Stimulated activated CD4-positive, alpha-beta T cell treated with anti-CD3 and anti-CD28 coated beads, Interleukin-4, amount 100 ng/mL, for 24 hours (primary cell): ENCODE measurements around the gene UIMC1.

Source experiments
- DNase-seq: peaks from one replicate; pipeline ENCODE4 v3.0.0-alpha.2; 2020

Gene UIMC1

DNA sequence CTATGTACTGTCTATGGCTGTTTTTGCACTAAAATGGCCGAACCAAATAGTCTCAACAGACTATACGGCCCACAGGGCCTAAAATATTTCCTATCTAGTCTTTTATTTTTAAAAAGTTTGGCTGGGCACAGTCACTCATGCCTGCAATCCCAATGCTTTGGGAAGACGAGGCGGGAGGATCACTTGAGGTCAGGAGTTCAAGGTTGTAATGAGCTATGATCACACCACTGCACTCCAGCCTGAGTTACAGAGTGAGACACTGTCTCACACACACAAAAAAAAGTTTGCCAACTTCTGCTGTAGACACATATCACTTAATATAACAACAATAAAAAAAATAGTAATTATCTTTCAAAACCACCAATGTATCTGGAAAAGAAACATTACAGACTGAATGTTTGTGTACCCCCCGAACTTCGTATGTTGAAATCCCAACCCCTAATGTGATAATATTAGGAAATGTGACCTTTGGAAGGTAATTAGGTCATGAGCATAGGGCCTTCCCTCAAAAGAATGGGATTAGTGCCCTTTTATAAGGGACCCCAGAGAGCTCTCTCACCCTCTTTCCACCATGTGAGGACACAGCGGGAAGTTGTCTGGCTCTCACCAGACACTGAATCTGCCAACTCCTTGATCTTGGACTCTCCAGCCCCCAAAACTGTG lies 53.9 kb downstream of the UIMC1 start:
- no peak for DNase-seq

DNA sequence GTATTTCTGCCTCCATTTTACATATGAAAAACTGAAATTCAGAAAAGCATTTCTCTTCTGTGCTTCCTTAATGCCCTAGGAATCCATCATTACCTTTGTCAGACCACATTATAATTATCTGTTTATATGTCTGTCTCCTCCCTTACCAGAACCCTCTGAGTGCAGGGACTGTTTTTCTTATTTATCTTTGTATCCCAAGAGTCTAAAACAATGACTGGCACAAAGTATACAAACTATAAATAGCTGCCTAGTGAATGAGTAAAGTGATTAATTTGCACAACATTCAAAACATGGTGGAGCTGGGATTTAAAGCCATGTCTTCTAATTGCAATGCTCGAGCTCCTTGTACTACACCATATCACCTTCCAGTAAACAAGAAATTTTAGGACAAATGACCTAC lies 58.1 kb downstream of the UIMC1 start:
- DNase-seq = no peak

DNA sequence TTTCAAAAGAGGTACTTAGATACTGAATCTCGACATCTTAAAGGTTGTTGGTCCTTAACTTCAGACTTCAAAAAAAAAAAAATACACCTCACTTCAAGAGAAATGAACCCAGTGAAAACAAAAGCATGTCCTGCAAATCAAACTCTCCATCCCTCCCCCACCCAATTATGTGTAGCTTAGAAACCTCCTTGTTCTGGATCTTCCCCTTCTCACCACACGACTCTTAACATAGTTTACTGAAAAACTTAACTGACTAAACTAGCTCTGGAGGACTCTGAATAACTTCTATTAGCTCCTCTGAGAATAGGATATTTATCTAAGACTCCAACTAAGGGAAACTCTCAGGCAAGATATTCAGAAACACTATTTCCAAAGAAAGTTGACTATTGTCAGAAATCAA lies 58.7 kb downstream of the UIMC1 start:
- DNase-seq = no peak

- DNase-seq = no peak
These were observed 62.3 kb downstream of the UIMC1 start for GRCh38 chr5:176944268-176944667.

DNA sequence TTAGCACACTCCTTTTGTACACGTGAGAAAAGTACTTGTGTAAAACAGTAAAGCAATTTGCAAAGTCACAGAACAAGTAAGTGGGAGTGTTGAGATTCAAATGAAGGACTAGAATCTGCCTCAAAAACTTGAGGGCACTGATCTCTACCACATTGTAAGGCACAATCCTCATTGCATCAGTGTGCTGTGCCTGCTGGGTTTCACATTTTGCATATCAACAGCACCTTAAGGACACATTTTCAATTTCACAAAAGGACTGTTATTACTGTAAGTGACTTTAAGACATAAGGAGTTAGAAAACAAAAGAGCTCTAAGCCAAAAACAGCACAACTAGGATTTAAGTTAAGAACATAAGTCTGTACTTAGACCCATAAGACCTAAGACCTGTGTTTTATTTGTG lies 62.8 kb downstream of the UIMC1 start:
- no peak for DNase-seq

- DNase-seq = no peak
These were observed 64.6 kb downstream of the UIMC1 start for GRCh38 chr5:176941951-176942350.

- no peak for DNase-seq
These were observed 68.1 kb downstream of the UIMC1 start for GRCh38 chr5:176938472-176938871.

DNA sequence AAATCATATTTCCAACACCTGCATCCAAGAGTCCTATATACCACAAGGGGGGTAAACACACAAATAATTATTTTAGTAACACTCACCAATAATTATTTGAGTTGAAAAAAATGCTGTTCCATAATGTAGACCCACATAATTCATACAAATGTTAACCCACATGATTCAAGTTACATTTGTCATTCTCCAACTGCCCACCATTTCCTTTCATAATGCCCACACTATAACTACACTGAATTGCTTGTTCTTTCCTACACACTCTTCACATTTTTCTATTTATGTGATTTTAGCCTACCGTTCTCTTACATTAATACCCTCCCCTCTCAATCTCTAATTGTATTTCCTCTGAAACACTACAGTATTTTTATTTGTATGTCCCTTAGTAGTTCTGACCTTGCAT lies 71.6 kb downstream of the UIMC1 start:
- DNase-seq = no peak

DNA sequence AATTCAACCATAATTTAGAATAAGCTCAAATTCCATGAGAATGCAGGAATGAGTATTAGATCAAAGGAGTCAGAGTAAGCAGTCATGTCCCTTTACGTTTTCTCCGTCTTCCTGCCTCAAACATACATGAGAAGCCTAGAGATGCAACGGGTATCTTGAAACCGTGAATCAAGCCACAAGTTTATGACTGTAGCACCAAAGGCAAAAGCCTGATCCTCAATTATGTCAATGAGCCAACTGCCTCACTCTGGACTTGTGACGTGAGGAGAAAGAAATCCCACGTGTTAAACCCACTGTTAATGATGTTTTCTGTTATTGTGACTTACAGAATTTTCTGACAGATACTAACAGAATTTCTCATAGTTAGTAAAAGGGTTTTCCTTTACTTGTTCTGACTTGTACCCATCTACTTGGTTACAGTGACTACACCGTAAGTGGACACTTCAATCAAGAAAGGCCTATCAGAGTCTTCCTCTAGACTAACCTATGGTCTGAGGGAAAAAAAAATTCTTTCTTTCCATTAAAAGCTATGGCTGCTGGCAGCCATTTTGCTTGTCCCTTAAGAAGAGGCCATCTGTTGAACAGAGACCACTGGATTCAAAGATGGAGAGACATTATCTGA lies 72.2 kb downstream of the UIMC1 start:
- DNase-seq = no peak

GRCh38 chr5:176929654-176930053 lies 76.9 kb downstream of the UIMC1 start:
- DNase-seq = no peak

- DNase-seq = no peak
These were observed 79.0 kb downstream of the UIMC1 start for GRCh38 chr5:176927562-176927961.

GRCh38 chr5:176922817-176923216 lies 83.8 kb downstream of the UIMC1 start:
- DNase-seq = no peak

- no peak for DNase-seq
These were observed 84.9 kb downstream of the UIMC1 start for GRCh38 chr5:176921714-176922113.

DNA sequence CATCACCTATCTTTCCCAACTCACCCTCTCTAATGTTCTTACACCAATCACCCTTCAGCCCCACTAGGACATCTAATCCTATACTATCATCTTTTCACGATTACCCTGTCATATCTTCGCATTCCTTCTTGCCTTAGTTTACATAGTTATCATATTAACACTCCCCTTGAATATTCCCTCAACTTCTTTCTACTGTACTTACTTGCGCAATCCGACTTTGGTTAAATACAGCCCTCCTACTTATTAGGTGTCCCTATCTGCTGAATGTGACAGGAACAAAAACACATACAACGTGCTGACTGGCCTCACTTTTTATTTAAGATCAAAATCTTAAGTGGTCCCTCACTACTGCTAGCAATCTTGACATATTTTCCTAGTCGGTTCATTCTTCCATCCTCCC lies 88.0 kb downstream of the UIMC1 start:
- no peak for DNase-seq

GRCh38 chr5:176916337-176916736 lies 90.2 kb downstream of the UIMC1 start:
- DNase-seq = no peak

- no peak for DNase-seq
These were observed 90.7 kb downstream of the UIMC1 start for GRCh38 chr5:176915906-176916305.

GRCh38 chr5:176912115-176912514 lies 94.5 kb downstream of the UIMC1 start:
- DNase-seq = no peak

DNA sequence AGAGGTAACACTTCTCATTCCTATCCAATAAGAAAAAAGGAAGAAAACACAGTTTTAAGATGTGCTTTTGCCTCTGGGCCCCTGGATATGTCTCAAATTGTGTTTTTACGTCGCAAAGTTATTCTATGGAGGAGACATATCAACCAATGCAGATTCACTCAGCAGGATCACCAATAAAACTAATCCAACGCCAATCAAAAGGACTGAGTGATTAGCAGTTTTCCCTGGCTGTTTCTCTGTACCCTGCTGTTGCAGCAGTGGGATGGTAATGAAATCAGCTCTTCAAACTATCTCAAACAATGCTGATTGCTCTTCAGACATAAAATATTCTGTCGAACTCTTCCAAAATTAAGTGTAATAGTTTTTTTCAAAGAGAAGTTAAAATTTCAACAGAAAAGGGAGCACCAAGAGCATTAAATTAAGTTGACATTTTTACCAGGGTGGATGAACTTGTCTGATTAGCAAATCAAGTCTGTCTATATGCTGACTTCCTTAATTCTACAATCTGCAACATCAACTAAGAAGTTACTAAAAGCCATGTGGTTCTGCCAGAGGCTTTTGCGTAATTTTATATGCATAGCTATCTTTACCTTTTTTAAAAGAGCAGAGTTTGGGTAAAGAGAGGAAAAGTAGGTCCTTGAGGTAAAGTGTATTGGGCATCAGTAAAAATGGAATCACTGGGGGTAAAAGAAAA lies 97.8 kb downstream of the UIMC1 start:
- DNase-seq = no peak

- DNase-seq = no peak
These were observed 99.8 kb downstream of the UIMC1 start for GRCh38 chr5:176906796-176907195.

- DNase-seq = no peak
These were observed 100.5 kb downstream of the UIMC1 start for GRCh38 chr5:176906126-176906525.

DNA sequence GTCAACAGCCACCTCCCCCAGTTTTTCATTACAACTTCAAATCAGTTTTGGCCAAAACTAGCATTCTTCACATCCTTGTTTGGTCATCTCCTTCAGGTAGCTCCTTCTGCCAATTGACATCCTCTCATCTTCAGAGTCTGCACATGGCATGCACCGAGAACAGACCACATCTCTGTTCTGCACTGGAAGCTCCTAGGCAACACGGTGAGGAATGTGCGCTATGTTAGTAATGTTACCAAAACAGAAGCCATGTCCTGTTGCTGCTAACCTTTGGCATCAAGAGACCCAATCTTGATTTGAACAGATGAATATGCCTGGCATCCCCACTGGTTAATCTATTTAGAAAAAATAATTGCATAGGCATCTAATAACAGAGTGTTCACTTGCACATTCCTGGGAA lies 102.3 kb downstream of the UIMC1 start:
- no peak for DNase-seq

DNA sequence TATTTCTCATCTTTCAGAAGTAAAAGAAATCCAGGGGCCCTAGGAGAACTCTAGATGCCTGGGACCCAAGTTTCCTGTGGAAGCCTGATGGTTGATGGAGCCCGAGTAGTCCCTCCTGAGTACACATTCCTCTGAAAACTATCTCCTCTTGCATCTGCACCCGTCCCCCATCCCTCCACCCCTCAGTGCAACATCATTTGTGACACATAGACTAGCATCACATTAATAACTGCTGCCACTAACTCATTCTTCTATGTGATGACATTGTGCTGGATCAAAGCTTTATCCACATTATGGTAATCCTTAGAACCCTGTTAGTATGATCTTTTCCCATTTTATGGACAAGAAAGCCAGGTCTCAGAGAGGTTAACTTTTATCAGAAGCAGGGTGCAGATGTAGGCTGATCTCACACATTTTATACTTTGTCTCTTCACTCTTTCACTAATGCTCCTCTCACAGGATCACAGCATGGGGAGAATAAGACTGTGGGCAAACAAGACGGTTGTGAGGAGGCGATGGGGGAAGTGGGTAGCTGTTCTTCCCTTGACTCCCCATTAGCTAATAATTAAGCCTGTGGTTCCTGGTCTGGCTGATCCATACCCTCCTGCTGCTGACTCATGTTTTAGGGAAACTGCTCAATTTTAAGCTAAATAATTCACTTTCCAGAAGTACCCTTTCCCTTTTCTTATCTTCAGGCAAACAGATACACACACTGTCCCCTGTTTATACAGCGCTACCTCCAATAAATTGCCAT lies 103.5 kb downstream of the UIMC1 start:
- DNase-seq = no peak

- DNase-seq = no peak
These were observed 104.3 kb downstream of the UIMC1 start for GRCh38 chr5:176902102-176902814.
